Skin epidermis (tissue), 12 donors: ENCODE data around the gene LHX8.

Experiments
- H3K27ac ChIP-seq, 21 experiments: fragments of 200-600 bp; sonication (generic) in 11 of 21; one replicate each; pipeline ENCODE4 v1.5.0; 2020; ENCODE audit warnings: mild to moderate bottlenecking in 3 of 21, inconsistent platforms in 2 of 21, moderate library complexity in 2 of 21
- H3K4me3 ChIP-seq, 7 experiments: fragments of 200-600 bp; sonication (generic) in 2 of 7; one replicate each; pipeline ENCODE4 v1.5.0; 2020; ENCODE audit warnings: inconsistent platforms in 2 of 7, mild to moderate bottlenecking in 2 of 7, moderate library complexity in 1 of 7

The LHX8 gene

GRCh38 chr1:75198761-75199160 lies 64.6 kb downstream of the LHX8 start:
- no peak overlapping the region for H3K4me3 ChIP-seq
- no peak overlapping the region for H3K27ac ChIP-seq

GRCh38 chr1:75202751-75203150 lies 68.6 kb downstream of the LHX8 start:
- no peak overlapping the region for H3K4me3 ChIP-seq
- H3K27ac ChIP-seq: no peak overlapping the region

- Histone ChIP-seq H3K4me3 (no peak overlapping the region), H3K27ac (no peak overlapping the region)
Observed at GRCh38 chr1:75203415-75204277, 69.5 kb downstream of the LHX8 start.

- no peak overlapping the region for H3K27ac ChIP-seq
- H3K4me3 ChIP-seq: no peak overlapping the region
Observed at GRCh38 chr1:75208862-75209261, 74.7 kb downstream of the LHX8 start.
